ENCODE data around the gene C3AR1. TPM values are rescaled to one million over a fixed set of nuclear protein-coding genes. Genes with fewer than 3 reads are reported as not detected.
"Not testable (repeated sequence)": the region's sequence is repeated elsewhere in the genome, so short reads cannot be mapped to it uniquely, and the experiment has no call there.

Gene C3AR1
- polyA plus RNA-seq (ENCODE audit: insufficient read length in 12 of 12), result 1 to 10 TPM in 11 of 12 donors, not detected in 1; 2.6 to 6.8 (median 5.0) TPM
- long read RNA-seq, donor 1, partial matches to known transcripts, result 0 of 3 reads
- long read RNA-seq, donor 1, other reads (novel, unspliced or antisense), result 0 of 3 reads
- long read RNA-seq, donor 2, partial matches to known transcripts, result 0 of 4 reads
- long read RNA-seq, donor 2, other reads (novel, unspliced or antisense), result 0 of 4 reads
- long read RNA-seq, donor 3, result 0 reads
- long read RNA-seq, donor 4, partial matches to known transcripts, result 0 of 1 reads
- long read RNA-seq, donor 4, other reads (novel, unspliced or antisense), result 0 of 1 reads
- long read RNA-seq, donor 5, result 0 reads
- long read RNA-seq, donor 6, result 0 reads
- long read RNA-seq, donor 7, result 0 reads
- long read RNA-seq, donor 8, partial matches to known transcripts, result 0 of 3 reads
- long read RNA-seq, donor 8, other reads (novel, unspliced or antisense), result 0 of 3 reads
- long read RNA-seq, donor 9, partial matches to known transcripts, result 0 of 2 reads
- long read RNA-seq, donor 9, other reads (novel, unspliced or antisense), result 0 of 2 reads
- long read RNA-seq, donor 10, partial matches to known transcripts, result 0 of 3 reads
- long read RNA-seq, donor 10, other reads (novel, unspliced or antisense), result 0 of 3 reads
- long read RNA-seq, donor 11, result 0 reads

- no peak for DNase-seq
Measured at GRCh38 chr12:8065991-8066594, at the start of gene C3AR1. TSS of gene C3AR1 (minus strand) at chr12:8066359. CDS start at chr12:8060185, 6,174 bp downstream.

GRCh38 chr12:8113117-8113516 lies 47.0 kb upstream of the C3AR1 start:
- DNase-seq, result not testable (repeated sequence)

- DNase-seq, result peak; percentile 81
Measured at GRCh38 chr12:8108808-8109398, 42.7 kb upstream of the C3AR1 start.

GRCh38 chr12:8099235-8099634 lies 33.1 kb upstream of the C3AR1 start:
- no peak for DNase-seq

- DNase-seq, result no peak
Measured at GRCh38 chr12:8096281-8096915, 30.2 kb upstream of the C3AR1 start.

- DNase-seq, result no peak
Measured at GRCh38 chr12:8093291-8093690, 27.1 kb upstream of the C3AR1 start.

- no peak for DNase-seq
Measured at GRCh38 chr12:8089716-8090115, 23.6 kb upstream of the C3AR1 start.

GRCh38 chr12:8089277-8089676 lies 23.1 kb upstream of the C3AR1 start:
- not testable (repeated sequence) for DNase-seq

- DNase-seq, result no peak
Measured at GRCh38 chr12:8088574-8088973, 22.4 kb upstream of the C3AR1 start.

GRCh38 chr12:8087666-8088065 lies 21.5 kb upstream of the C3AR1 start:
- no peak for DNase-seq

GRCh38 chr12:8084351-8084750 lies 18.2 kb upstream of the C3AR1 start:
- DNase-seq, result not testable (repeated sequence)

- no peak for DNase-seq
Measured at GRCh38 chr12:8082808-8083100, 16.6 kb upstream of the C3AR1 start.

- DNase-seq, result peak; percentile 17
Measured at GRCh38 chr12:8081251-8081920, 15.2 kb upstream of the C3AR1 start.

GRCh38 chr12:8080120-8080519 lies 14.0 kb upstream of the C3AR1 start:
- no peak for DNase-seq

- no peak for DNase-seq
Measured at GRCh38 chr12:8078916-8079315, 12.8 kb upstream of the C3AR1 start.

GRCh38 chr12:8078398-8078797 lies 12.2 kb upstream of the C3AR1 start:
- peak; percentile 17 for DNase-seq

GRCh38 chr12:8077207-8077606 lies 11.0 kb upstream of the C3AR1 start:
- DNase-seq, result no peak

- no peak for DNase-seq
Measured at GRCh38 chr12:8076366-8076765, 10.2 kb upstream of the C3AR1 start.

- DNase-seq, result no peak
Measured at GRCh38 chr12:8075935-8076334, 9.8 kb upstream of the C3AR1 start.

GRCh38 chr12:8071820-8072219 lies 5.7 kb upstream of the C3AR1 start:
- DNase-seq, result not testable (repeated sequence)

- no peak for DNase-seq
Measured at GRCh38 chr12:8069582-8069981, 3.4 kb upstream of the C3AR1 start.

- no peak for DNase-seq
Measured at GRCh38 chr12:8064131-8064530, 2.0 kb downstream of the C3AR1 start.
